GM10266 (cell line): ENCODE data around the gene MAP2K6.

ENCODE experiments used
- DNase-seq: peaks from one replicate; pipeline ENCODE4 v3.0.0; 2012; ENCODE audit errors: extremely low spot score
- TF ChIP-seq, protein P1 (sequence below): IDR thresholded peaks from 2 replicates; pipeline ENCODE4 v1.5.1; 2012; ENCODE audit warnings: mild to moderate bottlenecking, low read depth; ENCODE audit not compliant: control insufficient read depth, insufficient read depth; ENCODE audit errors: missing control alignments

The MAP2K6 gene

GRCh38 chr17:69402052-69402451, 12.4 kb upstream of the MAP2K6 start:
- no peak for DNase-seq
- TF ChIP-seq, protein P1, sequence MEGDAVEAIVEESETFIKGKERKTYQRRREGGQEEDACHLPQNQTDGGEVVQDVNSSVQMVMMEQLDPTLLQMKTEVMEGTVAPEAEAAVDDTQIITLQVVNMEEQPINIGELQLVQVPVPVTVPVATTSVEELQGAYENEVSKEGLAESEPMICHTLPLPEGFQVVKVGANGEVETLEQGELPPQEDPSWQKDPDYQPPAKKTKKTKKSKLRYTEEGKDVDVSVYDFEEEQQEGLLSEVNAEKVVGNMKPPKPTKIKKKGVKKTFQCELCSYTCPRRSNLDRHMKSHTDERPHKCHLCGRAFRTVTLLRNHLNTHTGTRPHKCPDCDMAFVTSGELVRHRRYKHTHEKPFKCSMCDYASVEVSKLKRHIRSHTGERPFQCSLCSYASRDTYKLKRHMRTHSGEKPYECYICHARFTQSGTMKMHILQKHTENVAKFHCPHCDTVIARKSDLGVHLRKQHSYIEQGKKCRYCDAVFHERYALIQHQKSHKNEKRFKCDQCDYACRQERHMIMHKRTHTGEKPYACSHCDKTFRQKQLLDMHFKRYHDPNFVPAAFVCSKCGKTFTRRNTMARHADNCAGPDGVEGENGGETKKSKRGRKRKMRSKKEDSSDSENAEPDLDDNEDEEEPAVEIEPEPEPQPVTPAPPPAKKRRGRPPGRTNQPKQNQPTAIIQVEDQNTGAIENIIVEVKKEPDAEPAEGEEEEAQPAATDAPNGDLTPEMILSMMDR = no peak

DNA sequence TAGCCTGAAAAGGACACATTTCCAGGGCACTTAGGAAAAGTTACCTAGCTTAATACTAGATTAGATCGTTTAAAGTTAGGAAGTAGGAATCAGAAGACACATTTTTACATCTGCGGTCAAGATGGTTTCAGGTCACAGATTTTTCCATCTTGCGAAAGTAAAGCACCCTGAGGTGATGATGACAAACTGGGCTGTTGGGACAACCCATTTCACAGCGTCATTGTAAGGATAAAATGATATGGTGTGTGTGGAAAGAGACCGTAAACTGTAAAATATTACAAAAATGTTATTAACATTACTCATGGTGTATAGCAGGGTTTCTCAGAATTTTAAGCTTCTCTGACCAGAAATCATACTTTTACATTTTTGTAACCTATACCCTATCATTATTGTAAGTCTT, 10.1 kb upstream of the MAP2K6 start:
- DNase-seq = no peak
- TF ChIP-seq, protein P1 = no peak

DNA sequence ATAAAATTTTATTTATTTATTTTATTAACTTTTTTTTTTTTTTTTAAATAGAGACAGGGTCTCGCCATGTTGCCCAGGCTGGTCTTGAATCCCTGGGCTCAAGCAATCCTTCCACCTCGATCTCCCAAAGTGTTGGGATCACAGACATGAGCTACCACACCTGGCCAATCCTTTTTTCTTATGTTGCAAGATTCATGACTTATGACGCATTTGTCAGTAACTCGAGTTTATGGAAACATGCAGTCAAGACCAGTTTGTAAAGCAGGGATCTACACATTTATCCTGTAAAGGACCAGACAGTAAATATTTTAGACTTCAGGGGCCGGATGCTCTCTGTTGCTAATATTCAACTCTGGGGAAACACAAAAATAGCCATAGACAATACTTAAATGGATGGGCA, 9.4 kb upstream of the MAP2K6 start:
- no peak for DNase-seq
- TF ChIP-seq, protein P1 = no peak

- no peak for DNase-seq
- TF ChIP-seq, protein P1 = no peak
Observed at GRCh38 chr17:69406941-69407340, 7.6 kb upstream of the MAP2K6 start.

DNA sequence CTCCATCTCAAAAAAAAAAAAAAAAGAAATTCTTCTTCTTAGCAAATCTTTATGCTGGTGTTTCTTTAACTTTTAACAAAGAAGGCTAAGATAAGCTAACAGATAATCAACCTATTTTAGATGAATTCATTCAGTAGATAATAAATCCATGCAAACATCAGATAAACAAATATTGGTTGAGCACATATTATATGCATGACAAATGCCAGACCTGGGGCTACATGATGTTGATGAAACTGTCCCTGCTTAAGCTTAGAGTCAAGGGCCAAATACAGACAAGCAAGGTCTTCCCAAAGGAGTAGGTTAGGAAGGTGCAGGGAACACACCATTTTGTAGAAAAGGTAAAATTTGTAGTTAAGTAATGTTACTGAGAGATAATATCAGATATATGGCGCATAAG, 6.7 kb upstream of the MAP2K6 start:
- TF ChIP-seq, protein P1 = no peak
- DNase-seq = no peak

GRCh38 chr17:69410671-69411070, 3.8 kb upstream of the MAP2K6 start:
- DNase-seq = no peak
- TF ChIP-seq, protein P1 = no peak

GRCh38 chr17:69411766-69412165, 2.7 kb upstream of the MAP2K6 start:
- DNase-seq = no peak
- TF ChIP-seq, protein P1 = no peak
